Ureter (tissue), 1 donor: ENCODE measurements around the gene RANBP10. TPM values are rescaled to one million over a fixed set of nuclear protein-coding genes. Genes with fewer than 3 reads are reported as not detected.
"Not testable (repeated sequence)": the region's sequence is repeated elsewhere in the genome, so short reads cannot be mapped to it uniquely, and the experiment has no call there.

Experiments
- DNase-seq: peaks from one replicate; pipeline ENCODE4 v3.0.0-alpha.2; 2020; ENCODE audit warnings: low spot score
- total RNA-seq: library from RNA; stranded (reverse); gene quantifications from one replicate; pipeline ENCODE4 v1.2.4, GENCODE V29; 2023
- donor health status: DM: yes; HTN: yes; CAD: no.

The RANBP10 gene
- total RNA-seq, 1 donor from 2014 or later = 25.3 TPM

DNA sequence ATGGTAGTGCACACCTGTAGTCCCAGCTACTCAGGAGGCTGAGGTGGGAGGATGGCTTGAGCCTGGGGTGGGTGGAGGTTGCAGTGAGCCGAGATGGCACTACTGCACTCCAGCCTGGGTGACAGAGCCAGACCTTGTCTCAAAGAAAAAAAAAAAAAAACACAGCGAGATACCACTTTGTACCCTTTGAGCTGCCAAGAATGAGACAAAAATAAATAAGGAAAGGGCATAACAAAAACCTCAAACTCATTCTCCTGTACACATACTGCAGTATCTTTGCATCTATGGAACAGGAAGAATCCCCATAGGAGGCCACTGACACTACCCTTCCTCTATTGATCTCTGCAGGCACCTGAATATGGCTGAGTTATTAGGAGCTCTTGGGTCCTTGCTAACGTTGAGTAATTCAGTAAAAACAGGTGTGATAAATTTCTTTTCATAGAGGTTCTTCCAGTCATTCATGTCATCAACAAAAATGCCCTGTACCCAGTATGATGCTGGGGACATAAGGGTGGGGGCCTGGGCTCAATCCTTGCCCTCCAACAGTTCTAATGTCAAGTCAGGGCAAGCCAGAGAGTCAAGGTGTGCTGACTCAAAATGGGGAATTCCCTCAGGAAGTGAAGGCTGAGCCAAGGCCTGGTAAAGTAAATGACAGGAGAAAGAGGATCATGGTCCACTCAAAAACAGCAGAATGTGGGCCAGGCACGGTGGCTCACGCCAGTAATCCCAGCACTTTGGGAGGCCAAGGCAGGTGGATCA, 26.9 kb downstream of the RANBP10 start:
- DNase-seq = no peak

DNA sequence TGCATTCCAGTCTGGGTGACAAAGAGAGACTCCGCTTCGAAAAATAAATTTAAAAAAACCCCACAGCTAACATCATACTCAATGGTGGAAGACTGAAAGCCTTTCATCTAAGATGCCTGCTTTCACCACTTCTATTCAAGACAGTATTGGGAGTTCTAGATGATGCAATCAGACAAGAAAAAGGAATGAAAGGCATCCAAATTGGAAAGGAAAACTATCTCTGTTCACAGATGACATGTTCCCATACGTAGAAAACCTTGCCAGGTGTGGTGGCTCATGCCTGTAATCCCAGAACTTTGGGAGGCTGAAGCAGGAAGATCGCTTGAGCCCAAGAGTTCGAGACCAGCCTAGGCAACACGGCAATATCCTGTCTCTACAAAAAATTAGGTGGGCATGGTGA, 31.1 kb downstream of the RANBP10 start:
- no peak for DNase-seq

DNA sequence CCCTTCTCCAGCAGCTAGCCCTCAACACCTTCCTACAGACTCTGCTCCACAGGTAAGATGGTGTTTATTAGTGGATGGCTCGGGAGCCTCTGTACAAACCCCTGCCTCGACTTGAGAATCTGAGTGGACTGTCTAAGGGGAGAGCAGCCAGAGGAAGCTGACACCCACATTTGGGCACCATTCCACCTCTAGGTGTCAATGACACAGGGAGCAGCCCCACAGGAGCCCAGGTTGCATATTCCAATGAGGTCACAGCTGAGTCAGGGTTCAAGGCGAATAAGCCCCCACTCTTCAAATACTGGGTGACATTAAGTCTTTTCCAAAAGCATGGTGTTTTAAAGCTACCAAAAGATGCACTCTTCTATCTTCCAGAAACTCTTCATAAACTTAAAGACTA, 31.9 kb downstream of the RANBP10 start:
- DNase-seq = no peak

DNA sequence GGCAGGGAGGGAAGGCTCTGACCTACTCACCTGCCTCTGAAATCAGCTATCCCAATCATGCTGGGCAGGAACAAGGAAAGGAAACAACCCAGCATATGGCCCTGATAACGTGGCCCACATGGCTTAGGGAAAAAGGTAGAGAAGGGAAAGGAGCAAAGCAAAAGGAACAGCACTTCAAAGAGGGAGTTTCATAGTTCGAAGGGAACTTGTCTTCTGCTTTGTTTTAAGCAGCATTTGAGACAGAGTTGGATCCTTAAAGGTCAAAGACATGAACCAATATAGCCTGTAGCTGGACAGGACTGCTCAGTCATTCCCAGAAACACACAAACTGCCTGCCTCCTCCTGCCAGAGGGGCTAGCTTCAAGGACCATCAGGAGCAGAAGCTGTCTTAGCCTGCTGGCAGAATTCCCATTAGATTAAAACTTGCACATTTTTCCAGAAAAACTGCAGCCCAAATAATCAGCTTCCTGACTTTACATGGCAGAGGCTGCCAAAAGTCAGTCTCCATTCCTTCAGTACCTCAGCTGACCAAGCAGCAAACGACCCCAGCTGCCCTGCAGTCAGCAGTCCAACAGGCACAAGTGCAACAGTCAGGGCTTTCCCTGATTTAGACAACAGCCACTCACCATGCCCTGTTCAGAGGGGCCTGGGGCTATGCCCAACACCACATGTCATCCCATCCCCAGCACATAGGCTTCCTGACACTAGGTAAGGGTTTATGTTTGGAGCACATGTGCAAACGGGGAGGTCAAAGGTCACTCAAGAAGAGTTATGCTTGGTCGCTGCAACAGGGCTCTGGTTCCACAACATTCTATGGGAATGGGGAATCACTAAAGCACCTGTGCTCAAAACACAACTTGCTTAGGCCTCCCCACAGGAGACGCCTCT, 32.5 kb downstream of the RANBP10 start:
- DNase-seq = no peak

DNA sequence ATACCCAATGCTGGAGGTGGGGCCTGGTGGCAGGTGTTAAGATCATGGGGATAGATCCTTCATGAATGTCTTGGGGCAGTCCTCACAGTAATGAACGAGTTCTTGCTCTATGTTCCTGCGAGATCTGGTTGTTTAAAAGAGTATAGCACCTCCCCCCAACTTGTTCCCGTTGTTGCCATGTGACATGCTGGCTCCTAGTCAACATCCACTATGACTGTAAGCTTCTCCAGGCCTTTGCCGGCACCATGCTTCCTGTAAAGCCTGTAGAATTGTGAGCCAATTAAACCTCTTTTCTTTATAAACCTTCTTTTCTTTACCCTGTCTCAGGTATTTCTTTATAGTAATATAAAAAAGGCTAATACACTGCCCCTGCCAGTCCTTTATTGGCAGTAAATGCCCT, 33.3 kb downstream of the RANBP10 start:
- DNase-seq = no peak

DNA sequence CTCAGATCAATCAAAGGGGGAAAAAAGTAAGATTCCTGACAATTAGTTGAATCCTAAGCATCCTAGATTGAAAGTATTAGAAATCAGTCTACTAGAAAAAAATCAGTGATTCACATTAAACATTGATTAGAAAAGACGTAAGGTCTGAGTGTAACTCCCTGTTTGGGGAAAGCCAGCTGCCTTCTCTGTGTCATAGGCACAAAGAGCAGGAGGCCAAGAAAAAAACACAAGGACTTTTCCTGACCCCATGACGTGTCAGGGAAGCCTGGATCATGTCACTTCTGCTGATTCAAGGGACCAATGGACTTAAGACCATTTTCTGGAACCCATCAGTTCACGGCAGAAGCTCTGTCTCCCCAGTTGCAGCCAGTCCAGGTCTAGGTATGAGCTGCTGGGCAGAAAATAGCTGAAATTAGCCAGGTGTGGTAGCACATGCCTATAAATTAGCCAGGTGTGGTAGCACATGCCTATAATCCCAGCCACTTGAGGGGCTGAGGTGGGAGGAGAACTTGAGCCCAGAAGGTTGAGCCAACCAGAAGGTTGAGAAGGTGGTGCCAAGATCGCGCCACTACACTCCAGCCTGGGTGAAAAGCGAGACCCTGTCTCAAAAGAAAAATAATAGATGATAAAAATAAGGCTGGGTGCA, 35.9 kb downstream of the RANBP10 start:
- DNase-seq = no peak

DNA sequence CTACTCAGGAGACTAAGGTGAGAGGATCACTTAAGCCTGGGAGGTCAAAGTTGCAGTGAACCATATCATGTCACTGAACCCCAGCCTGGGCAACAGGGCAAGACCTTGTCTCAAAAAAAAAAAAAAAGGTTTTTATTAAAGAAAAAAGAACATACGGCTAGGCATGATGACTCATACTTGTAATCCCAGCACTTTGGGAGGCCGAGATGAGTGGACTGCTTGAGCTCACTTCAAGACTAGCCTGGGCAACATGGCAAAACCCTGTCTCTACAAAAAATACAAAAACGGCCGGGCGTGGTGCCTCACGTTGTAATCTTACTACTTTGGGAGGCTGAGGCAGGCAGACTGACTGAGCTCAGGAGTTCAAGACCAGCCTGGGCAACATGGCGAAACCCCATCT, 38.4 kb downstream of the RANBP10 start:
- DNase-seq = no peak

DNA sequence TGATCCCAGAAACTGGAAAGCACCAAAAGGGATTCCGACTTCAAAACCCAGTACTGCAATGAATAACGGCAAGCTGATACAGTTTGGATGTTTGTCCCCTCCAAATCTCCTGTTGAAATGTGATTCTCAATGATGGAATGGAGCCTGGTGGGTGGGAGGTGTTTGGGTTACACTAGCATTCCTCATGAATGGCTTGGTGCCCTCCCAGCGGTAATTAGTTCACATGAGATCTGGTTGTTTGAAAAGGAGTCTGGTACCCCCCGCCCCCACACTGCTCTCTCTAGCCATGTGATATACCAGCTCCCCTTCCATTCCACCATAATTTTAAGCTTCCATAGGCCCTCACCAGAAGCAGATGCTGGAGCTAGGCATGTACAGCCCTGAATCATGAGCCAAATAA, 40.1 kb downstream of the RANBP10 start:
- no peak for DNase-seq

DNA sequence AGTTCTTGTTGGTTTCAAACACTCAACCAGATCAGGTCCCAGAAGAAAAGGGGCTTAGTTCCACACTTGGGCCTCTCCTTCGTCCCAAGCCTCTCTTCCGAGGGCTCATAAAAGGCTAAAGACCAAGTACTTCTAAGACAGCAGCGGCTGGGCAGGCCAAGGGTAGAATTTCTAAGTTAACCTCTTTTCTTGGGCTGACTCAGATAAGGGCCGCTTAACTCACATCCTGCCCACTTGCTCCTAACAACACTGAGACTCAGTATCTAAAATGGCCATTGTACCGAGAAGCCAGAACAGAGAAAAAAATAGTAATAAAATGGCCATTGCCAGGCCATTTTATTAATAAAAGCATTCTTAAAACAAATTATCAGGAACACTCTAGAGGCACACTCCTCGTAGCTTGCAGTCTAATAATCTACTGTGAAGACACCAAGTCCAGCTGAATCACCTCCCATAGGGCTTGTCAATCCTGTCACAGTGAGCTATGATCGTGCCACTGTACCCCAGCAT, 42.1 kb downstream of the RANBP10 start:
- no peak for DNase-seq

DNA sequence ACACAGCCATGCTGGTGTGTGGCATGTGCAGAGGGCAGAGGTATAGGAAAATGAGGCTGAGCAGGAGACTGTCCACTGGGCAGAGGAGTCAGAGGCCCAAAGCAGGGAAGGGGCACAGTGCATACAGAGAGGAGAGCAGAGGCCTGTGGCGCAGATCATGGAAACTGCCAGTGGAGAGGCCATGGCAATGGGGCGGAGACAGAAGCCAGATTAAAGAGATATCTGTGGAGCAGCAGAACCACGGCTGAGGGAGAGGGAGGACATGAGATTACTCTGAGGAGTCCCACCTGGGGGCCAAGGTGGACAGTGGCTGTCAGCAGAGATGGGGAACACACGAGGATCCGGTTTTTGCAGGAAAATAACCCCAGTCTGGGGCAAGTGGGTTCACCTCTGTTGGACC, 43.3 kb downstream of the RANBP10 start:
- no peak for DNase-seq

DNA sequence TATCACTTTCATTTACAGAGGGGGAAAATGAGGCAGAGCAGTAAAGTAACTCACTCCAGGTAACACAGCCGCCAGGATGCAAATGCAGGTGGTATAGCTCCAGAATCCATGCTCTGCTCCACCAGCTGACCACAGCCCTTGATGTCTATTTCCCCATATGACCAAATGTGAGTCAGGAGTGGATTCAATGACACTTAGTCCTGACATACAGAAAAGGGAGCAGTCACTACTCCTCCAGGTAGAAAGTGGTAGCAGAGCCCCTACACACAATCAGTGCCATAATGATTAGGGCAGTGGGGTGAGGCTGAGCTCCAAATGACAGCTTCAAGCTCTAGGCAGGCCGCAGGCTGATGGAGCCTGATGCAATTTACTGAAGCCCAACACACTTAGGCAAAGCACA, 44.0 kb downstream of the RANBP10 start:
- DNase-seq = no peak

DNA sequence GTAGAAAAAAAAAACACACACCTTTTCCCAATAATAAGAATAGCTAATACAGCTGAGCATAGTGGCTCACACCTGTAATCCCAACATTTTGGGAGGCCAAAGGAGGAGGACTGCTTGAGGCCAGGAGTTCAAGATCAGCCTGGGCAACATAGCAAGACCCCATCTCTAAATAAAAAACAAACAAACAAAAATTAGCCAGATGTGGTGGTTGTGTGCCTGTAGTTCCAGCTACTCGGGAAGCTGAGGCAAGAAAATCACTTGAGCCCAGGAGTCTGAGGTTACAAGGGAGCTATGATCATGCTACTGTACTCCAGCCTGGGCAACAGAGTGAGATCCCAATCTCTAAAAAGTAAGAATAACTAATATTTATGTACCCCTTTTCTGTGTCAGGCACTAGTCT, 44.4 kb downstream of the RANBP10 start:
- no peak for DNase-seq

DNA sequence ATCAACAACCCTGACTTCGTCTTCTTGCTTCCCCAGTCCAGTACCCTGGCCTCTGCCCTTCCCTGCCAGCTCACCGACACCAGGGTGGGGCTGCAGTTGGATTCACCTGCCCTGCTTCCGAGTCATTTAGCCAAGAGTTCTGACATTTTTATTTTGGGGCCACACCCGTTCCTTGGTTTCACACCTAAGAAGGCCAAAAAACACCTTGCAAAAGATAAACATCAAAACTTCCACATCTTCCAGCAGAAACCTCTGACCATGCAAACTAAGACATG, 45.5 kb downstream of the RANBP10 start:
- DNase-seq = no peak

DNA sequence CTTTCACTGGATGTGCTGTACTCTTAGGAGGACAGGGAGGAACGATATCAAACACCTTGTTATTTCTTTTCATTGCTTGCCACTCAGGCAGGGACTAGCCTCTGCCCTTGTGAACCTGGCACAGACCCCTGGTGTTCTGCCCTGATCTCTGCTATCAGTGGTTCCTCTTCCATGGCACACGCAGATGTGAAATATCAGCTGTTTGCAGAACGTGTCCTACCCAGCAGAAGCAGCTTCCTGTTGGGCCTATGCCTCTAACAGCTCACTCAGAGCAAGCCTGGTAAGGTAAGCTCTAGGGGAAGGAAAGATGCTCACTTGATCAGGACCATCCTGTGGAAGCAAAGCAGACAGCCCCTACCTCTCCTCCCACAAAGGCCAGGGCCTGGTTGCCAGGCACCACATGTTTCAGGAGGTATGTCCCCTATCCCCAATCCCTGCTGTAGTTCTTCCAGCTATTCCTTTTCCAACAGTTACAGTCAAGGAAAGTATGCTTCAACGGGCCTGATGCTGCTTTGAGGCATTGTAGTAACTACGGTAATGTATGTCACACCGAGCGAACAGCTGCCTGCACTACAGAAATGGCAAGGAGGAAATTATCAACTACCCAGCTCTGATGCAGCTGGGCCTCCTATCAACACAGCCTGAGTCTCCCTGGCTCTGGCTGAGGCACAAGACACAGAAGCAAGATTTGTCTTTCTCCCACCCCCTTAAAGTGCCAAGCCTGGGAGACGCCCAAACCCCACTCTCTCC, 46.0 kb downstream of the RANBP10 start:
- DNase-seq = no peak

DNA sequence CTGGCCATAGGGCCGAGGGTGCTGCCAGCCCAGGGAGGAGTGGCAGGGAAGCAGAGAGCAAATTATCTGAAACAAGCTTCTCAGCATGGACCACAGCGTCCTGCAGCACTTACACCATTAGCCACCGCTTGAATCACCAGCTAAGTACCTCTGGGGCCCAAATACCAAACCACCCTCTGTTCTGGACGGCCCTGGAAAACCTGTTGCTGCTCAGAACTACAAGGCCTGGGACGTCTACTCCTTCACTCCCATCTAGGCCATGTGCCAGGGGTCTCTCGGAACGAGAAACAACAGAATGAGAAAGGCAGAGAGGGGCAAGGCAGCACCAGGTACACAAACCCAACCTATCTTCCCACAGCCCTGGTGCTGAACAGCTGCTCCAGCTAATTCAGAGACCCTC, 47.4 kb downstream of the RANBP10 start:
- no peak for DNase-seq

DNA sequence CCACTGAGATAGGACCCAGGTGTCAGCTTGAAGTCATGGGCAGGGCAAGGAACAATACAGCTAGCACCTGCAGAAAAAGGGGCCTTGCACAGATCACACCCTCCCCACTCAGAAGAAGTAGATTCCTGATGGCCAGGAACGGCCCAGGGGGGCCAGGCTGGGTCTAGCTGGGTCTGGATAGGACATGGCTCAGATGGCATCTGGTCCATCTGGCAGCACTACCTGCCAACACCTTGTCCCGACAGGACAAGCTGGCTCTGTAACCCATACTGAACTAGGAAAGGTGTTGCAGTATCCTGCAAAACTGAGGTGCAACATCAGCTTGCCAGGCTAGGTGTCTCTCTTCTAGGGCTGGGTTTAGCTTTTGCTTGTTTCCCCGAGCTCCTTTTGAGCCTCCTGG, 48.4 kb downstream of the RANBP10 start:
- no peak for DNase-seq

DNA sequence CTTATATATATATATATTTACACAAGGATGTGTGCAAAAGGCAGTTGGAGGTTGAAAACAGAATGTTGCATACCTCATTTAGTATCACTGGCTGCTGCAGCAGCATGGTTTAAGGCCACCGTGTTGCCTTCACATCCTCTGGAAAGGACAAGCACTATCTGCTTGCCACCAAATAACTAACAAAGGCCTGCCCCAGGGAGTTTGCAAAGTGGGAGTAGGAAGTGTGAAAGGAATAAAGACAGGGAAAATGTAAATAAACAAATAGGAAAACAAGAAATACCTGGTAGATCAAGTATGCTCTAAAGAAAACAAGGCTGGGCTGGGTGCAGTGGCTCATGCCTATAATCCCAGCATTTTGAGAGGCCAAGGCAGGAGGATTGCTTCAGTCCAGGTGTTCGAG, 53.7 kb downstream of the RANBP10 start:
- DNase-seq = no peak

DNA sequence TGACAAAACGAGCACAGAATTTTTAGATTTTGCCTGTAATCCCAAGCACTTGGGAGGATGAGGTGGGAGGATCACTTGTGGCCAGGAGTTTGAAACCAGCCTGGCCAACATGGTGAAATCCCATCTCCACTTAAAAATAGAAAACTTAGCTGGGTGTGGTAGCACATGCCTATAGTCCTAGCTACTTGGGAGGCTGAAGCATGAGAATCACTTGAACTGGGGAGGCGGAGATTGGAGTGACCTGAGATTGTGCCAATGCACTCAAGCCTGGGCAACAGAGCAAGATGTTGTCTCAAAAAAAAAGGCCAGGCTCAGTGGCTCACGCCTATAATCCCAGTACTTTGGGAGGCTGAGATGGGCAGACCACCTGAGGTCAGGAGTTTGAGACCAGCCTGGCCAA, 55.0 kb downstream of the RANBP10 start:
- DNase-seq = not testable (repeated sequence)

DNA sequence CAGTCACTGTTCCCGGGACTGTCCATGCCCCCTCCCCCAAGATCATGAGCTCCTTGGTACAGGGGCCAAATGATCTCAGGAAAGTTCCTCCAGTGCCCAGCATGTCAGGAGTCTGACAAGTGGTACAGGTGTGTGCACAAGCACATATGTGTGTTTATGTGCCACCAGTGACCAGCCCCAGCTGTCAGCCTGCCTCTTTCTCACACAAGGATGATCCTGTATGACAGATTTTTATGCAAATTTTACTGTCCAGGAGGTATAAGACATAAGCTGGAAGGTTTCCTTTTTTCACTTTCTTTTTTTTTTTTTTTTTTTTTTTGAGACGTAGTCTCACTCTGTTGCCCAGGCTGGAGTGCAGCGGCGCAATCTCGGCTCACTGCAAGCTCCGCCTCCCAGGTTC, 55.9 kb downstream of the RANBP10 start:
- DNase-seq = no peak

DNA sequence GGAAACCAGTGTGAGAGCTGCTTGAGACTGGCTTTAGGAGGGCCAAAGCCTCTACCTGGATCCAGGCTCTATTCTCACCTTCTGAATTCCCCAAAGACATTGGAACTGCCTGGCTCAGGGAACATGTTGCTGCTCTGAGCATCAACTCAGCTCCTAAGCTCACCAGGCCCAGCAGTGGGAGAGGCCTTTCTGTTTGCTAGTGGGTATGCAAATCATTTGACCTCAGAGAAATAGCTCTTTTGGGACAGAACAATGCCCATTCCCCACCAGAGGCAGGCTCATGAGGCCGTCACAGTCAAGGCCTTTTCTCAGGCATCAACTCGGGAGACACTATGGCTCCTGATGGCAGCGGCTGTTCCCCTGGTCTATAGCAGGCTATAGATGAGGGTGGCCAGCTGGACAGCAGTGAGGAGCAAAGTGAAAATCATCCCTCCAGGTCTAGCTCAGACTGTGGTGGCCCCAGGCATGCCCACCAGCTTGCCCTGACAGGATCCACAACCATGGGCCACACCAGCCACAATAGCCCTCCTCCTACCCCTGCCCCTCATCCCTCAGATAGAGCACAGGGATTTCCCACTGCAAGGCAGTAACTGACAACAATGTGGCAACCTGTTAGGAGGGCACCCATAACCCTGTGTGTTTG, 56.8 kb downstream of the RANBP10 start:
- DNase-seq = no peak

DNA sequence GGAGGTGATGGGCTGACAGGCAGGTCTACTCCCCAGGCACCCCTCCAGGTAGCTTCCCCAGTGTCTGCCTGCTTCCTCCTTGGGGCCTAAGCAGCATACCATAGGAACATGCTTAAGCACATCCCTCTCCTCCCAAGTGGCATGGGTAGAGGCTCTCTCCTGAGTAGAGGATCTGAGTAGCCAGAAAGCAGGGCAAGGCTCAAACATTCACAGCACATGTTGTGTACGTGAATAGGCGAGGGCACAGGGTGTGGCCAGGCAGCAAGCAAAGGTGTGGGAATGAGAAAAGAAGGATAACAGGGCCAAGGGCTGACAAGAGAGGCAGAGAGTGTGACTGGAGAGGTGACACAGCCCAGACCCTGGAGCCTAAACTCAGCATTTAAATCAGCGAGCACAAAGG, 57.5 kb downstream of the RANBP10 start:
- no peak for DNase-seq

DNA sequence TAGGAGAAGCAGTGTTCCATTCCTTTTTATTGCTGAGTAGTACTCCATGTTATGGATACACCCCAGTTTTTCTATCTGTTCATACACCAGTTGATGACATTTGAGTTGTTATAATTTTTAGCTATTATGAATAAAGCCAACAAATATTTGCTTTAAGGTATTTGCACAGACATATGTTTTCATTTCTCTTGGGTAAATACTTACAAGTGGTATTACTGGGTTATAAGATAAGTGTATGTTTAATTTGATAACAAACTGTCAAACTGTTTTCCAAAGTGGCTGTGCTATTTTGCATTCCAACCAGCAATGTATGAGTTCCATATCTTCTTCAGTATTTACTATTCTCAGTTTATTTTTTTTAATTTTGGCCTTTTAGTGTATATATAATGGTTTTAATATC, 59.5 kb downstream of the RANBP10 start:
- DNase-seq = no peak
